ENCODE data around the gene ANP32E.
"Not testable (repeated sequence)": the region's sequence is repeated elsewhere in the genome, so short reads cannot be mapped to it uniquely, and the experiment has no call there.

Gene ANP32E

DNA sequence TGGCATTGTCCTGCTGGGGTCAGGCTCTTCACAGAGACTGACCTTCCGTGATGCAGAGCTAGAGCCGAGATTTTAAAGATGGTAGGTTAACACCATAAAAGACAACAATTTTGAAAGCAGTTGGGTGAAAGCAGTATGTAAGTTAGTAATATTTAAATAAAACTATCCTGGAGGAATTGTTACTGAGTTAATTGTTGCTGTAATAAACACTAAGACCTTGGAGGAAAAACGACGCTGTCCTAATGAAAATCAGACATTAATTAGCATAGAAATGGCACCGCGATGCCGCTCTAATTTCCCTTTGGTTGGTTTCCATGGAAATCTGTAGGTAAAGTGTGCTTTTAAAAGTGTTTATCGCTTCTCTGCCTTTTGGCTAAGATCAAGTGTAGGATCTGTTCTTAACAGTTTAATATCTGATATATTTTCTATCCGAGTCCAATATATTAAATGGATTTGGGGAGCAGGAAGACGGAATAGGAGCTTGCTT, 745 bp upstream of the ANP32E start:
- in situ Hi-C loops (cut with MboI; ENCODE audit: low sequenced_read_pairs, unreplicated experiment): no loop called here
- DNase-seq (ENCODE audit: low spot score): no peak
- TF ChIP-seq, protein P1, sequence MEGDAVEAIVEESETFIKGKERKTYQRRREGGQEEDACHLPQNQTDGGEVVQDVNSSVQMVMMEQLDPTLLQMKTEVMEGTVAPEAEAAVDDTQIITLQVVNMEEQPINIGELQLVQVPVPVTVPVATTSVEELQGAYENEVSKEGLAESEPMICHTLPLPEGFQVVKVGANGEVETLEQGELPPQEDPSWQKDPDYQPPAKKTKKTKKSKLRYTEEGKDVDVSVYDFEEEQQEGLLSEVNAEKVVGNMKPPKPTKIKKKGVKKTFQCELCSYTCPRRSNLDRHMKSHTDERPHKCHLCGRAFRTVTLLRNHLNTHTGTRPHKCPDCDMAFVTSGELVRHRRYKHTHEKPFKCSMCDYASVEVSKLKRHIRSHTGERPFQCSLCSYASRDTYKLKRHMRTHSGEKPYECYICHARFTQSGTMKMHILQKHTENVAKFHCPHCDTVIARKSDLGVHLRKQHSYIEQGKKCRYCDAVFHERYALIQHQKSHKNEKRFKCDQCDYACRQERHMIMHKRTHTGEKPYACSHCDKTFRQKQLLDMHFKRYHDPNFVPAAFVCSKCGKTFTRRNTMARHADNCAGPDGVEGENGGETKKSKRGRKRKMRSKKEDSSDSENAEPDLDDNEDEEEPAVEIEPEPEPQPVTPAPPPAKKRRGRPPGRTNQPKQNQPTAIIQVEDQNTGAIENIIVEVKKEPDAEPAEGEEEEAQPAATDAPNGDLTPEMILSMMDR (IDR thresholded peaks at IDR 0.05; ENCODE audit: borderline replicate concordance, control extremely low read depth, extremely low read depth, insufficient read depth, missing control alignments): no peak

GRCh38 chr1:150235294-150235851, 539 bp downstream of the ANP32E start:
- DNase-seq (ENCODE audit: low spot score): peak; percentile 36
- TF ChIP-seq, protein P1 (IDR thresholded peaks at IDR 0.05; ENCODE audit: borderline replicate concordance, control extremely low read depth, extremely low read depth, insufficient read depth, missing control alignments): peak; percentile 20
- in situ Hi-C loops (cut with MboI; ENCODE audit: low sequenced_read_pairs, unreplicated experiment): no loop called here

DNA sequence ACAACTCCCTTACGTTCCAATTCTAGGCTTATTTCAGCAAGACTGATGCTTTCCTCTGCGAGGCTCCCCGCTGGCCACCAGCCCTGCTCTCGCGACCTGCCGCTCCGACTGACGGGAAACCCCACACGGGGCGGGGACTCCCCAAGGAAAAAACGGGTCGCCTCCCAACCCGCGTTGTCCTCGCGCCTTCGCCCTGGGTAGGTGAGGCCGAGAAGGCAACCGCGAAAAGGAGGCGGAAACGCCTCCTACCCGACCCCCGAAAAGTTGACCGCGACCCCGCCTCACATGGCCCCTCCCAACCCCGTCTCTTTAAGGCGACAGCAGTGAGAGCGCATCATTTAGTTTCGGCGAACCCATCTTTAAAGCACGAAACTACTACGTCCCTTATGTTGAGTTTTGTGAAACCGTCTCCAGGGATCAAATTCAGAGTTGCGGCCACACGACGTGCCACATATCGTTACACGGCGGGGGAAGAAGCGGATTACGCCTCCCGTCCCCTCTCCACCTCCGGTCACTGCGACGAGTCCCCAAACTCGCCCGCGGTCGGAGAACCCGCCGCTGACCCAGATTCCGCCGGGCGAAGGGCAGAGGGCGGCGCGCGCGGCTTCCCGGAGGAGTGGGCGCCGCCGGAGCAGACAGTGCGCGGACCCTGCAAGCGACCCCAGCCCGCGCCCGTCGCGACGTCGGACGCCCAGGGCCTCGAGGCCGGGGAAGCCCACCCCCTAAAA, 1.2 kb downstream of the ANP32E start:
- in situ Hi-C loops (cut with MboI; ENCODE audit: low sequenced_read_pairs, unreplicated experiment): no loop called here
- TF ChIP-seq, protein P1 (IDR thresholded peaks at IDR 0.05; ENCODE audit: borderline replicate concordance, control extremely low read depth, extremely low read depth, insufficient read depth, missing control alignments): no peak
- peak; percentile 92 for DNase-seq (ENCODE audit: low spot score)

- in situ Hi-C loops (cut with MboI; ENCODE audit: low sequenced_read_pairs, unreplicated experiment): no loop called here
- TF ChIP-seq, protein P1 (IDR thresholded peaks at IDR 0.05; ENCODE audit: borderline replicate concordance, control extremely low read depth, extremely low read depth, insufficient read depth, missing control alignments): no peak
- no peak for DNase-seq (ENCODE audit: low spot score)
Measured at GRCh38 chr1:150234309-150234565, 1.7 kb downstream of the ANP32E start.

DNA sequence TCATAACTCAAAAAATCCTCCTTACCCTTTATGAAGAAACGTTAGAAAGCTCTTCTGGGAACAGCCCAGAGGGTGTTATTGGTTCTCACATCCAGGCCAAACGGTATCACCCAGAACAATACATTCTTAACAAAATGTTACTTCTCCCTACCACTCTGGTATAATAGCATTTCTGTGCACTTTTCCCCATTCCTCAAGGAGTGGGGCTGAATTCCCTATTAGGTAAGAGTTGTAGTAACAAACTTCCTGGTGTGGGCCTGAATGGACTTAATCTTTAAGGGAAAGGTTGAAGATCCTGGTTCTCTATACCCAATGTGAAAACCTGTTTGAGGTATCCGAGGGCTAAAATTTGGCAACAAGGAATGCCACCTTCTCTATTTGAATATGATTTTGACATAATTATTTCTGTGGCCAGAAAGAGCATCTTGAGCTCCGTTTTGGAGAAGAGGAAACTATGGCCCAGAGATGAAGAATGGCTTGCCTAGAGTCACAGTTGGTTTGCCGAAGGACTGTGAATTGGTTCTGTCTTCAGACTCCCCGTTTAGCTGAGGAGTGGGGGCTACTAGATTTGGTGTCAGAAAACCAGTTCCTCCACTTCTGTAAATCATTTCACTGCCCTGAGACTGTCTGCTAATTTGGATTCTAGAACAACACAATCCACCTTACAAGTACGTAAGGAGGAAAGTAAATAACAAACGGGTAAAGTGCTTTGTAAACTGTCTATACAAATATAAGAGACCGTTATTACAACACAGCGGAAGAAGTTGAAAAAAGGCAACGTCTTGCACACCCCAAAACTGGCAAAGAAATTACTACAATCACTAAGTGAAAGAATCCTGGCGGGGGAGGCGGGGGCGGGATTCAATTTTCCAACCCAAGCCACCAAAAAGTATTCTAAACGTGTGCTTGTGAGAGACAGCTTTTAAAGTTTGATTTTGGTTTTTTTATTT, 2.3 kb downstream of the ANP32E start:
- TF ChIP-seq, protein P1 (IDR thresholded peaks at IDR 0.05; ENCODE audit: borderline replicate concordance, control extremely low read depth, extremely low read depth, insufficient read depth, missing control alignments): no peak
- DNase-seq (ENCODE audit: low spot score): no peak
- in situ Hi-C loops (cut with MboI; ENCODE audit: low sequenced_read_pairs, unreplicated experiment): no loop called here

DNA sequence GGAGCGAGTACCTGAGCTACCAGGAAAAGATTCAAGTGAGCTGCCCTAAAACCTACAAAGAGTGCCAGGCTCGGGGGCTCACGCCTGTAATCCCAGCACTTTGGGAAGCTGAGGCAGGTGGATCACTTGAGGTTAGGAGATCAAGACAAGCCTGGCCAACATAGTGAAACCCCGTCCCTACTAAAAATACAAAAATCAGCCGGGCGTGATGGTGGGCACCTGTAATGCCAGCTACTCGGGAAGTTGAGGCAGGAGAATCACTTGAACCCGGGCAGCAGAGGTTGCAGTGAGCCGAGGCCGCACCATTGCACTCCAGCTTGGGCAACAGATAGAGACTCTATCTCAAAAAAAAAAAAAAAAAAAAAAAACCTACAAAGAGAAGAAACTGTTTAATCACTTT, 3.0 kb downstream of the ANP32E start:
- in situ Hi-C loops (cut with MboI; ENCODE audit: low sequenced_read_pairs, unreplicated experiment); DNase-seq (ENCODE audit: low spot score): not testable (repeated sequence)

DNA sequence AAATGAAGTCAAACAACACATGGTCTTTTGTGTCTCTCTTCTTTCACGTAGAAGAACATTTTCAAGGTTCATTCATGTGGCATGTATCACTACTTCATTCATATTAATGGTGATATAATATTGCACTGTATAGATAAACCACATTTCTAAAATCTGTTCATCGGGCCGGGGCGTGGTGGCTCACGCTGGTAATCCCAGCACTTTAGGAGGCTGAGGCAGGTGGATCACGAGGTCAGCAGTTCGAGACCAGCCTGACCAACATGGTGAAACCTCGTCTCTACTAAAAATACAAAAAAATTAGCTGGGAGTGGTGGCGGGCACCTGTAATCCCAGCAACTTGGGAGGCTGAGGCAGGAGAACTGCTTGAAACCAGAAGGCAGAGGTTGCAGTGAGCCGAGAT, 7.7 kb downstream of the ANP32E start:
- DNase-seq (ENCODE audit: low spot score); in situ Hi-C loops (cut with MboI; ENCODE audit: low sequenced_read_pairs, unreplicated experiment): not testable (repeated sequence)

Measured in GM13976 (cell line).